Esophagus muscularis mucosa (tissue), 3 donors: ENCODE measurements around the gene DUSP15.

Source experiments
- CTCF ChIP-seq, 3 experiments: fragments of 200-600 bp in 2 of 3; fragments of 450-650 bp in 1 of 3; sonication (generic) in 2 of 3; IDR thresholded peaks; one replicate each; pipeline ENCODE4 v1.5.1; 2017 to 2019; ENCODE audit warnings: antibody characterized with exemption in 3 of 3, mild to moderate bottlenecking in 2 of 3, moderate library complexity in 1 of 3
- POLR2AphosphoS5 ChIP-seq, 2 donors: sonication (generic); formaldehyde crosslinking; IDR thresholded peaks; one replicate each; pipeline ENCODE4 v1.6.1; 2017; ENCODE audit warnings: antibody characterized with exemption in 2 of 2

DNA sequence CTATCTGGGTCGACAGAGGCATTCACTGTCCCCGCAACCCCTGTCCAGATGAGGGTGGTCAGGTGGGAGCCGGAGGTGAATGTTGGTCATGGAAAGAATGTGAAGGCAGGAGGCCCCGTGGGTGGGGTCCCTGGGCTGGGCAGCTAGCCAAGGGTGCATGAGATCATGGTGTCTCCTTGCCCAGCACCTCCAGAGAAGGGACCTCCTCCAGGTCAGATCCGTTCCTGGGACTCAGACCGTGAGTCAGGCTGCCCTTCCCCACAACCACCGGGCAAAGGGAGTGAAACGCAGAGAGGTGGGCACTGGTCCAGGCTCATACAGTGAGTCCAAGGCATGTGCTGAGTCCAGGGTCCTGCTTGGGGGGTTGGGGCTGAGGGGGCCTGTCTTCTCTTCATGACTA lies 28.4 kb downstream of the DUSP15 start:
- no peak for TF ChIP-seq POLR2AphosphoS5 (IDR thresholded peaks at IDR 0.05)
- TF ChIP-seq CTCF (IDR thresholded peaks at IDR 0.05), result no peak
